Measurements from ENCODE around the gene KCNIP1. TPM values are rescaled to one million over a fixed set of nuclear protein-coding genes. Genes with fewer than 3 reads are reported as not detected.

The KCNIP1 gene
- total RNA-seq, 4 donors from 2014 or later: 0.94 to 1.6 (median 1.1) TPM; not detected in 1

GRCh38 chr5:170633235-170634081, 129.6 kb downstream of the KCNIP1 start:
- ATAC-seq: peak; percentile 88
- Histone ChIP-seq H3K9me3 (no peaks in the 10 kb centered on the region), H3K27ac (peak overlapping the region; percentile 56 to 87 (median 86)), H3K27me3 (no peaks in the 10 kb centered on the region), H3K36me3 (no peaks in the 10 kb centered on the region), H3K4me3 (peak overlapping the region in 1 of 2 donors; percentile 36), H3K4me1 (peaks cover 0 to 27% (median 11%) of the 10 kb centered on the region in 3 donors)
- TF ChIP-seq EP300 (IDR thresholded peaks at IDR 0.05) (no peak), POLR2AphosphoS5 (IDR thresholded peaks at IDR 0.05) (peak; percentile 71)
- TF ChIP-seq, protein P1, sequence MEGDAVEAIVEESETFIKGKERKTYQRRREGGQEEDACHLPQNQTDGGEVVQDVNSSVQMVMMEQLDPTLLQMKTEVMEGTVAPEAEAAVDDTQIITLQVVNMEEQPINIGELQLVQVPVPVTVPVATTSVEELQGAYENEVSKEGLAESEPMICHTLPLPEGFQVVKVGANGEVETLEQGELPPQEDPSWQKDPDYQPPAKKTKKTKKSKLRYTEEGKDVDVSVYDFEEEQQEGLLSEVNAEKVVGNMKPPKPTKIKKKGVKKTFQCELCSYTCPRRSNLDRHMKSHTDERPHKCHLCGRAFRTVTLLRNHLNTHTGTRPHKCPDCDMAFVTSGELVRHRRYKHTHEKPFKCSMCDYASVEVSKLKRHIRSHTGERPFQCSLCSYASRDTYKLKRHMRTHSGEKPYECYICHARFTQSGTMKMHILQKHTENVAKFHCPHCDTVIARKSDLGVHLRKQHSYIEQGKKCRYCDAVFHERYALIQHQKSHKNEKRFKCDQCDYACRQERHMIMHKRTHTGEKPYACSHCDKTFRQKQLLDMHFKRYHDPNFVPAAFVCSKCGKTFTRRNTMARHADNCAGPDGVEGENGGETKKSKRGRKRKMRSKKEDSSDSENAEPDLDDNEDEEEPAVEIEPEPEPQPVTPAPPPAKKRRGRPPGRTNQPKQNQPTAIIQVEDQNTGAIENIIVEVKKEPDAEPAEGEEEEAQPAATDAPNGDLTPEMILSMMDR (IDR thresholded peaks at IDR 0.05): peak in 1 of 4 experiments; percentile 3
- WGBS, 2 donors (ENCODE audit: low coverage in 1 of 2): 1 to 14% methylated on average over 7 to 24 of the region's 25 CpGs

GRCh38 chr5:170634256-170634990, 130.6 kb downstream of the KCNIP1 start:
- ATAC-seq: no peak
- no peaks in the 10 kb centered on the region for H3K36me3 ChIP-seq
- TF ChIP-seq, protein P1 (IDR thresholded peaks at IDR 0.05): no peak
- TF ChIP-seq POLR2A (IDR thresholded peaks at IDR 0.05) (no peak), POLR2AphosphoS5 (IDR thresholded peaks at IDR 0.05) (no peak), EP300 (IDR thresholded peaks at IDR 0.05) (no peak)
- no peak overlapping the region for H3K4me3 ChIP-seq
- peak overlapping the region in 3 of 4 donors; percentile 86 to 87 (median 87) for H3K27ac ChIP-seq
- H3K9me3 ChIP-seq: no peaks in the 10 kb centered on the region
- H3K27me3 ChIP-seq: no peaks in the 10 kb centered on the region
- H3K4me1 ChIP-seq: peaks cover 0 to 32% (median 11%) of the 10 kb centered on the region in 3 donors
- WGBS, 2 donors (ENCODE audit: low coverage in 1 of 2): 72 to 76% methylated on average over 3 to 6 of the region's 6 CpGs

- Histone ChIP-seq H3K36me3 (no peaks in the 10 kb centered on the region), H3K4me1 (peaks cover 0 to 32% (median 11%) of the 10 kb centered on the region in 3 donors), H3K27me3 (no peaks in the 10 kb centered on the region), H3K4me3 (no peak overlapping the region), H3K27ac (no peak overlapping the region), H3K9me3 (no peaks in the 10 kb centered on the region)
- no CpG with 5 or more reads among the region's 3 CpGs for WGBS, 2 donors (ENCODE audit: low coverage in 1 of 2)
- ATAC-seq: no peak
- TF ChIP-seq, protein P1 (IDR thresholded peaks at IDR 0.05): no peak
- TF ChIP-seq POLR2AphosphoS5 (IDR thresholded peaks at IDR 0.05): no peak
- no peak for TF ChIP-seq POLR2A (IDR thresholded peaks at IDR 0.05)
- no peak for TF ChIP-seq EP300 (IDR thresholded peaks at IDR 0.05)
Measured at GRCh38 chr5:170635706-170636105, 131.9 kb downstream of the KCNIP1 start.

DNA sequence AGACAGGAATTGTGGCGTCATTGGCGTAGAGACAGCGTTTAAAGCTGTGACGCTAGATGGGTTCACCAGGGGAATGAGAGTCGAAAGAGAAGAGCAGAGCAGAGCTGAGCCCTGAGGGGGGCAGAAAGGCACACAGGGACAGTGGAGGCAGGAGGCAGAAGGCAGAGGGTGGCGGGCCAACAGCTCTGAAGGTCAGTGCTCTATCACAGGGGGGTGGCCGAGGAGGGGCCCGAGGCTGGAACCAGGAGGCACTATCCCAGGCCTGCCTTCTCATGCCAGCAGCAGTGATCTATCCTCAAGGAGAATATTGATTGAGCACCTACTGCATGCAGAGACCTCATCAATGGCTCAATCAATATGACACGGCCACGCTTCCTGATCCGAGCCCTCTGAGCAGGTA, 132.4 kb downstream of the KCNIP1 start:
- no peak for ATAC-seq
- Histone ChIP-seq H3K27me3 (peaks cover 3% of the 10 kb centered on the region), H3K4me1 (peaks cover 0 to 27% (median 11%) of the 10 kb centered on the region in 3 donors), H3K36me3 (no peaks in the 10 kb centered on the region), H3K27ac (no peak overlapping the region), H3K4me3 (no peak overlapping the region), H3K9me3 (no peaks in the 10 kb centered on the region)
- TF ChIP-seq, protein P1 (IDR thresholded peaks at IDR 0.05): no peak
- TF ChIP-seq POLR2A (IDR thresholded peaks at IDR 0.05) (no peak), POLR2AphosphoS5 (IDR thresholded peaks at IDR 0.05) (no peak), EP300 (IDR thresholded peaks at IDR 0.05) (no peak)
- WGBS, 2 donors (ENCODE audit: low coverage in 1 of 2): 77 to 88% methylated on average over 7 to 8 of the region's 11 CpGs

Measured in gastroesophageal sphincter (tissue), 4 donors.